H1 (cell line): ENCODE measurements around the gene BIN1. TPM values are rescaled to one million over a fixed set of nuclear protein-coding genes. Genes with fewer than 3 reads are reported as not detected.

Experiments used
- BRCA1 ChIP-seq: IDR thresholded peaks from 2 replicates; pipeline ENCODE4 v1.6.1; 2012; ENCODE audit warnings: low read depth, low read length, improper control_type of control experiment
- HDAC2 ChIP-seq, 2 experiments: fragments of 300-600 bp in 1 of 2; sonication (generic) in 1 of 2; IDR thresholded peaks; 2 replicates each; pipeline ENCODE4 v1.6.1; 2011 to 2012; ENCODE audit warnings: low read depth in 2 of 2, low read length in 2 of 2, mild to moderate bottlenecking in 2 of 2, moderate library complexity in 2 of 2, borderline replicate concordance in 1 of 2, inconsistent platforms in 1 of 2
- NANOG ChIP-seq: IDR thresholded peaks from 2 replicates; pipeline ENCODE4 v1.6.1; 2011; ENCODE audit warnings: low read length, low read depth, mild to moderate bottlenecking, inconsistent platforms; ENCODE audit not compliant: insufficient read depth, poor library complexity, severe bottlenecking
- TCF12 ChIP-seq: IDR thresholded peaks from 2 replicates; pipeline ENCODE4 v1.6.1; 2011; ENCODE audit warnings: low read depth, mild to moderate bottlenecking, low read length
- polyA plus RNA-seq, 7 experiments: library from polyadenylated mRNA; depleted of rRNA in 3 of 7; stranded (reverse) in 5 of 7; unstranded in 2 of 7; fragments of >200 nt in 5 of 7; fragments of 200-250 nt in 2 of 7; gene quantifications; 1 replicate in 5 of 7; 2 replicates in 1 of 7; 4 replicates in 1 of 7; pipeline versions ENCODE4 v1.2.1 to v1.2.3, GENCODE V29; 2011 to 2013; ENCODE audit warnings: missing spikeins in 2 of 7, mixed read lengths in 2 of 7
- total RNA-seq: library from RNA; stranded (reverse); fragmentation: NEBNext Ultra II Directional; extraction: Animal tissue kit (Norgen Biotek cat#: 25700); gene quantifications from 2 replicates; pipeline ENCODE4 v1.2.1, GENCODE V29; 2021
- TF ChIP-seq, protein P1 (sequence below): fragments of 300-600 bp; sonication (generic); IDR thresholded peaks from 2 replicates; pipeline ENCODE4 v1.7.1; 2012; ENCODE audit warnings: low read length, moderate library complexity, mild to moderate bottlenecking, inconsistent platforms; ENCODE audit not compliant: insufficient replicate concordance

BIN1 gene
- total and polyA plus RNA-seq, 2 of the 8 experiments (the other 6 are each of a cell fraction or from before 2014, with no cell fraction given) = 23.6 to 35.6 TPM

DNA sequence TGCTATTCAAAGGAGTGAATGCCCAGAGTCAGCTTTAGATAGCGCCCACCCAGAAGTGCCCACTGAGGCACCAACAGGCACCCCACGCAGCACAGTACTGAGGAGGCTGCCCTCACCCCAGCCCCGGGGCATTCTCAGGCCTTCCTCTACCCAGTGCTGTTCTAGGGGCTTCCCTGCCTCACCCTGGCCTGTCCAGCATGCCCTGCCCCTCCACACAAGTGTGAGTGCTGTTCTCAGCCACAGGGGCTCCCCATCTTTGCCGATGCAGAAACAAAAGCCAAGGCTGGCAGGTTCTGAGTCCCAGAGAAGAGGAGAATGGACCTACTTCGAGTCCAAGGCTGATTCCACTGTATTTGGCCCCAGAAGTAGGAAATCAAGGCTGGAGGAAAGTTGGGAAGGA is 15.8 kb downstream of the BIN1 start (continued):
- TF ChIP-seq, protein P1, sequence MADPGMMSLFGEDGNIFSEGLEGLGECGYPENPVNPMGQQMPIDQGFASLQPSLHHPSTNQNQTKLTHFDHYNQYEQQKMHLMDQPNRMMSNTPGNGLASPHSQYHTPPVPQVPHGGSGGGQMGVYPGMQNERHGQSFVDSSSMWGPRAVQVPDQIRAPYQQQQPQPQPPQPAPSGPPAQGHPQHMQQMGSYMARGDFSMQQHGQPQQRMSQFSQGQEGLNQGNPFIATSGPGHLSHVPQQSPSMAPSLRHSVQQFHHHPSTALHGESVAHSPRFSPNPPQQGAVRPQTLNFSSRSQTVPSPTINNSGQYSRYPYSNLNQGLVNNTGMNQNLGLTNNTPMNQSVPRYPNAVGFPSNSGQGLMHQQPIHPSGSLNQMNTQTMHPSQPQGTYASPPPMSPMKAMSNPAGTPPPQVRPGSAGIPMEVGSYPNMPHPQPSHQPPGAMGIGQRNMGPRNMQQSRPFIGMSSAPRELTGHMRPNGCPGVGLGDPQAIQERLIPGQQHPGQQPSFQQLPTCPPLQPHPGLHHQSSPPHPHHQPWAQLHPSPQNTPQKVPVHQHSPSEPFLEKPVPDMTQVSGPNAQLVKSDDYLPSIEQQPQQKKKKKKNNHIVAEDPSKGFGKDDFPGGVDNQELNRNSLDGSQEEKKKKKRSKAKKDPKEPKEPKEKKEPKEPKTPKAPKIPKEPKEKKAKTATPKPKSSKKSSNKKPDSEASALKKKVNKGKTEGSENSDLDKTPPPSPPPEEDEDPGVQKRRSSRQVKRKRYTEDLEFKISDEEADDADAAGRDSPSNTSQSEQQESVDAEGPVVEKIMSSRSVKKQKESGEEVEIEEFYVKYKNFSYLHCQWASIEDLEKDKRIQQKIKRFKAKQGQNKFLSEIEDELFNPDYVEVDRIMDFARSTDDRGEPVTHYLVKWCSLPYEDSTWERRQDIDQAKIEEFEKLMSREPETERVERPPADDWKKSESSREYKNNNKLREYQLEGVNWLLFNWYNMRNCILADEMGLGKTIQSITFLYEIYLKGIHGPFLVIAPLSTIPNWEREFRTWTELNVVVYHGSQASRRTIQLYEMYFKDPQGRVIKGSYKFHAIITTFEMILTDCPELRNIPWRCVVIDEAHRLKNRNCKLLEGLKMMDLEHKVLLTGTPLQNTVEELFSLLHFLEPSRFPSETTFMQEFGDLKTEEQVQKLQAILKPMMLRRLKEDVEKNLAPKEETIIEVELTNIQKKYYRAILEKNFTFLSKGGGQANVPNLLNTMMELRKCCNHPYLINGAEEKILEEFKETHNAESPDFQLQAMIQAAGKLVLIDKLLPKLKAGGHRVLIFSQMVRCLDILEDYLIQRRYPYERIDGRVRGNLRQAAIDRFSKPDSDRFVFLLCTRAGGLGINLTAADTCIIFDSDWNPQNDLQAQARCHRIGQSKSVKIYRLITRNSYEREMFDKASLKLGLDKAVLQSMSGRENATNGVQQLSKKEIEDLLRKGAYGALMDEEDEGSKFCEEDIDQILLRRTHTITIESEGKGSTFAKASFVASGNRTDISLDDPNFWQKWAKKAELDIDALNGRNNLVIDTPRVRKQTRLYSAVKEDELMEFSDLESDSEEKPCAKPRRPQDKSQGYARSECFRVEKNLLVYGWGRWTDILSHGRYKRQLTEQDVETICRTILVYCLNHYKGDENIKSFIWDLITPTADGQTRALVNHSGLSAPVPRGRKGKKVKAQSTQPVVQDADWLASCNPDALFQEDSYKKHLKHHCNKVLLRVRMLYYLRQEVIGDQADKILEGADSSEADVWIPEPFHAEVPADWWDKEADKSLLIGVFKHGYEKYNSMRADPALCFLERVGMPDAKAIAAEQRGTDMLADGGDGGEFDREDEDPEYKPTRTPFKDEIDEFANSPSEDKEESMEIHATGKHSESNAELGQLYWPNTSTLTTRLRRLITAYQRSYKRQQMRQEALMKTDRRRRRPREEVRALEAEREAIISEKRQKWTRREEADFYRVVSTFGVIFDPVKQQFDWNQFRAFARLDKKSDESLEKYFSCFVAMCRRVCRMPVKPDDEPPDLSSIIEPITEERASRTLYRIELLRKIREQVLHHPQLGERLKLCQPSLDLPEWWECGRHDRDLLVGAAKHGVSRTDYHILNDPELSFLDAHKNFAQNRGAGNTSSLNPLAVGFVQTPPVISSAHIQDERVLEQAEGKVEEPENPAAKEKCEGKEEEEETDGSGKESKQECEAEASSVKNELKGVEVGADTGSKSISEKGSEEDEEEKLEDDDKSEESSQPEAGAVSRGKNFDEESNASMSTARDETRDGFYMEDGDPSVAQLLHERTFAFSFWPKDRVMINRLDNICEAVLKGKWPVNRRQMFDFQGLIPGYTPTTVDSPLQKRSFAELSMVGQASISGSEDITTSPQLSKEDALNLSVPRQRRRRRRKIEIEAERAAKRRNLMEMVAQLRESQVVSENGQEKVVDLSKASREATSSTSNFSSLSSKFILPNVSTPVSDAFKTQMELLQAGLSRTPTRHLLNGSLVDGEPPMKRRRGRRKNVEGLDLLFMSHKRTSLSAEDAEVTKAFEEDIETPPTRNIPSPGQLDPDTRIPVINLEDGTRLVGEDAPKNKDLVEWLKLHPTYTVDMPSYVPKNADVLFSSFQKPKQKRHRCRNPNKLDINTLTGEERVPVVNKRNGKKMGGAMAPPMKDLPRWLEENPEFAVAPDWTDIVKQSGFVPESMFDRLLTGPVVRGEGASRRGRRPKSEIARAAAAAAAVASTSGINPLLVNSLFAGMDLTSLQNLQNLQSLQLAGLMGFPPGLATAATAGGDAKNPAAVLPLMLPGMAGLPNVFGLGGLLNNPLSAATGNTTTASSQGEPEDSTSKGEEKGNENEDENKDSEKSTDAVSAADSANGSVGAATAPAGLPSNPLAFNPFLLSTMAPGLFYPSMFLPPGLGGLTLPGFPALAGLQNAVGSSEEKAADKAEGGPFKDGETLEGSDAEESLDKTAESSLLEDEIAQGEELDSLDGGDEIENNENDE = no peak
- TF ChIP-seq BRCA1 (no peak), HDAC2 (IDR thresholded peaks at IDR 0.05; ENCODE audit: borderline replicate concordance in 1 of 2, low read depth in 2 of 2, low read length in 2 of 2) (no peak), TCF12 (no peak), NANOG (no peak)
